Large intestine (tissue), 3 donors: ENCODE data around the gene CYP27C1. TPM values are rescaled to one million over a fixed set of nuclear protein-coding genes. Genes with fewer than 3 reads are reported as not detected.
A peak's percentile ranks its signal among the peaks of the same experiment; 100 is the strongest.
"Not testable (repeated sequence)": the region's sequence is repeated elsewhere in the genome, so short reads cannot be mapped to it uniquely, and the experiment has no call there.

Experiments used
- DNase-seq, 2 donors: peaks; one replicate each; pipeline versions ENCODE4 v3.0.0 to v3.0.0-alpha.2; 2013
- H3K27ac ChIP-seq: one replicate; pipeline ENCODE4 v1.5.1; 2013; ENCODE audit warnings: low read length
- H3K27me3 ChIP-seq: 2 replicates; pipeline ENCODE4 v1.6.1; 2013; ENCODE audit warnings: low read length; ENCODE audit not compliant: control insufficient read depth, insufficient read depth
- H3K36me3 ChIP-seq: 2 replicates; pipeline ENCODE4 v1.6.1; 2013; ENCODE audit warnings: low read length; ENCODE audit not compliant: control insufficient read depth, insufficient read depth
- H3K4me1 ChIP-seq: one replicate; pipeline ENCODE4 v1.6.1; 2013; ENCODE audit warnings: low read length; ENCODE audit not compliant: control insufficient read depth, insufficient read depth
- H3K4me3 ChIP-seq: one replicate; pipeline ENCODE4 v1.5.1; 2013; ENCODE audit warnings: low read length
- H3K9me3 ChIP-seq: one replicate; pipeline ENCODE4 v1.6.1; 2013; ENCODE audit warnings: mild to moderate bottlenecking, low read depth, low read length, moderate library complexity; ENCODE audit not compliant: control insufficient read depth
- WGBS: methylation state at CpG from one replicate; pipeline ENCODE4 v1.1.5; 2013; ENCODE audit warnings: low lambda C conversion rate; ENCODE audit not compliant: insufficient coverage; 5-methylcytosine and 5-hydroxymethylcytosine counted together
- polyA plus RNA-seq: library from polyadenylated mRNA; unstranded; fragments of 120-200 nt; gene quantifications from one replicate; pipeline ENCODE4 v1.2.1, GENCODE V29; 2013

Gene CYP27C1
- polyA plus RNA-seq, 1 donor, result 2.0 TPM

- not testable (repeated sequence) for H3K4me3 ChIP-seq, H3K9me3 ChIP-seq, H3K27ac ChIP-seq, H3K4me1 ChIP-seq, H3K36me3 ChIP-seq, H3K27me3 ChIP-seq, DNase-seq
- 83% methylated on average over 1 of the region's 2 CpGs for WGBS
Measured at GRCh38 chr2:127237768-127238167, 17.7 kb upstream of the CYP27C1 start.

- H3K4me1 ChIP-seq, result no peaks in the 10 kb centered on the region
- H3K36me3 ChIP-seq, result no peaks in the 10 kb centered on the region
- DNase-seq, result no peak
- H3K27ac ChIP-seq, result no peak overlapping the region
- no peak overlapping the region for H3K4me3 ChIP-seq
- 99% methylated on average over 4 of the region's 6 CpGs for WGBS
- no peaks in the 10 kb centered on the region for H3K27me3 ChIP-seq
- H3K9me3 ChIP-seq, result peaks cover 2% of the 10 kb centered on the region
Measured at GRCh38 chr2:127235082-127235702, 15.1 kb upstream of the CYP27C1 start.

GRCh38 chr2:127233710-127234109 is 13.6 kb upstream of the CYP27C1 start:
- WGBS, result no CpG with 5 or more reads among the region's 8 CpGs
- DNase-seq, result no peak

DNA sequence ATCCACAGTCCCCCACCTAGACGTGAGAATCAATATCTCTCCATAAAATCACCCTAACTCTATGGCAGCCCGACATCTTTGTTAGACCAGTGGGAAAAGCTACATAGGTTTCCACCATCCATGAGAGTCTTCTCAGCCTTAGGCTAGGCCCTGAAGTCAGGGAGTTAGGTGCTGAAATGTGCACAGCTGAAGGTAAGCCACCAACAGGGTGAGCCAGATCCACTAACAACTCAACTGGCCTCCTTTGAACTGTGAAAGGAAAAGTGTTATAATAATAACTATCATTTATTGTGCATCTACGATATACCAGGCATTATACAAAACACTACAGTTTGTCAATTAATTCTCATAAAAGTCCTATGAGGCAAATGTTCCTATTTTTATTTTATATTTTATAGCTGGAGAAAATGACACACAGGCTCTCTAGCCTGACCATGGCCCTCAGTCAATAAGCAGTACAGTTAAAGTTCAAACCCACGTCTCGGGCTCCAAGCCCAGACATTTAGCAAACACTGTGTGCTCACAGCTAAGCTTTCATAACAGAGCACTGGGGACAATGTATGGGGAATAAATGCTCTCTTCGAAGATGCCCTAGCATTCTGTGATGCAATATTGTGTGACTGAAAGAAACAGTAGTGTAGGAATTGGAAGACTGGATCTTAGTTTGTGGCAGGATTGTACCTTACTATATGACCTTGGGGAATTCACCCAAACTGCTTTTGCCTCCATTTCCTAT is 11.2 kb upstream of the CYP27C1 start:
- no peak overlapping the region for H3K4me3 ChIP-seq
- no peak overlapping the region for H3K27ac ChIP-seq
- H3K36me3 ChIP-seq, result no peaks in the 10 kb centered on the region
- peaks cover 4% of the 10 kb centered on the region for H3K9me3 ChIP-seq
- DNase-seq, result no peak
- peaks cover 4% of the 10 kb centered on the region for H3K27me3 ChIP-seq
- H3K4me1 ChIP-seq, result no peaks in the 10 kb centered on the region
- 100% methylated on average over 1 of the region's 6 CpGs for WGBS

More at GRCh38 chr2:127233710-127234109, 13.6 kb upstream of the CYP27C1 start:
- Histone ChIP-seq H3K9me3 (peaks cover 2% of the 10 kb centered on the region), H3K4me3 (no peak overlapping the region), H3K36me3 (no peaks in the 10 kb centered on the region), H3K4me1 (no peaks in the 10 kb centered on the region), H3K27ac (no peak overlapping the region), H3K27me3 (no peaks in the 10 kb centered on the region)

GRCh38 chr2:127229555-127229954 is 9.5 kb upstream of the CYP27C1 start:
- no peak for DNase-seq
- Histone ChIP-seq H3K27ac (no peak overlapping the region), H3K27me3 (peaks cover 10% of the 10 kb centered on the region), H3K4me3 (no peak overlapping the region), H3K4me1 (no peaks in the 10 kb centered on the region), H3K36me3 (no peaks in the 10 kb centered on the region), H3K9me3 (peaks cover 4% of the 10 kb centered on the region)
- WGBS, result no CpG with 5 or more reads among the region's 4 CpGs

GRCh38 chr2:127228102-127228501 is 8.0 kb upstream of the CYP27C1 start:
- Histone ChIP-seq H3K9me3 (peaks cover 4% of the 10 kb centered on the region), H3K4me1 (no peaks in the 10 kb centered on the region), H3K27me3 (peaks cover 11% of the 10 kb centered on the region), H3K36me3 (no peaks in the 10 kb centered on the region), H3K4me3 (no peak overlapping the region), H3K27ac (no peak overlapping the region)
- WGBS, result no CpG with 5 or more reads among the region's 5 CpGs
- no peak for DNase-seq

GRCh38 chr2:127227264-127227660 is 7.2 kb upstream of the CYP27C1 start:
- H3K9me3 ChIP-seq, H3K4me3 ChIP-seq, H3K36me3 ChIP-seq, DNase-seq, H3K27ac ChIP-seq, H3K4me1 ChIP-seq: not testable (repeated sequence)
- no CpG with 5 or more reads among the region's 5 CpGs for WGBS
- peaks cover 12% of the 10 kb centered on the region for H3K27me3 ChIP-seq

- WGBS, result no CpG with 5 or more reads among the region's 10 CpGs
- peaks cover 12% of the 10 kb centered on the region for H3K27me3 ChIP-seq
- no peak overlapping the region for H3K27ac ChIP-seq
- H3K4me3 ChIP-seq, result no peak overlapping the region
- peak; percentile 23 to 59 for DNase-seq
- H3K9me3 ChIP-seq, result peaks cover 4% of the 10 kb centered on the region
- H3K36me3 ChIP-seq, result no peaks in the 10 kb centered on the region
- no peaks in the 10 kb centered on the region for H3K4me1 ChIP-seq
Measured at GRCh38 chr2:127226520-127227263, 6.6 kb upstream of the CYP27C1 start.

GRCh38 chr2:127226132-127226519 is 6.0 kb upstream of the CYP27C1 start:
- H3K4me1 ChIP-seq, result no peaks in the 10 kb centered on the region
- no peaks in the 10 kb centered on the region for H3K36me3 ChIP-seq
- H3K4me3 ChIP-seq, result no peak overlapping the region
- DNase-seq, result no peak
- no CpG with 5 or more reads among the region's 9 CpGs for WGBS
- H3K9me3 ChIP-seq, result peaks cover 4% of the 10 kb centered on the region
- H3K27ac ChIP-seq, result no peak overlapping the region
- peaks cover 16% of the 10 kb centered on the region for H3K27me3 ChIP-seq

DNA sequence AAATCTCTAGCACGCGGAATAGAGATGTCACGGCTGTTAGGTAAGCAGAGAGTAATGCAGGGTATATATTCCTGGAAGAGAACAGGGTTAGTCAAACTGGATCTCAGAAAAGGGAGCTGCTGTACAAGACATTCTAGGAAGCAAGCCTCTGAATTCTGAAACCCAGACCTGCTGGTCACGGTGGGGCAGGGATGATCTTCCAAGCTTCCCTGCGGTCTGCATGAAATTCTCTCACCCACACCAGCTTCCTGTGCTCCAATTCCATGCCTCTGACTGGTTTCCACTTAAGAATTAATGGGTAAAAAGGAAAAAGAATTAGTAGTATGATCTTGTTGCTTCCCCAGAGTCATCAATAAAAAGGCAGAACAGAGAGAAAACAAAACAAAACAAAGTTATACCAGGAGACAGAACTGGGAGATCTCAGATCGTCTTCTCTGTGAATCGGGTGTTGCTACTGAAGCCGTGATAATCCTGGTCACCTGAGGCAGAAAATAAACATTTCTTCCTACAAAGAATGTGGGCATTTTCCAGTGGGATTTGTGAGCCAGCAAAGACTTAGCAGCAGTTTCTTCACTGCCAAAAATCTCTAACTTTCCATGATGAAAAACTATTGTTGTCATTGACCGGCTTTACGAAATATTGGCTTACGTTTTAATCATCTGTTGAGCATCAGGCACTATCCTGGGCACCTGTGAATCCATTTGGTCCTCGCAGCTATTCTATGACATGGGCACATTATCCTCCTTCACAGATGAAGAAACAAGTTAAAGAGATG is 5.3 kb upstream of the CYP27C1 start:
- DNase-seq, result no peak
- no peaks in the 10 kb centered on the region for H3K4me1 ChIP-seq
- H3K27ac ChIP-seq, result no peak overlapping the region
- H3K9me3 ChIP-seq, result peaks cover 4% of the 10 kb centered on the region
- no peak overlapping the region for H3K4me3 ChIP-seq
- H3K36me3 ChIP-seq, result no peaks in the 10 kb centered on the region
- peaks cover 23% of the 10 kb centered on the region for H3K27me3 ChIP-seq
- no CpG with 5 or more reads among the region's 12 CpGs for WGBS
